K562 (cell line): ENCODE measurements around the gene INSR. TPM values are rescaled to one million over a fixed set of nuclear protein-coding genes. Genes with fewer than 3 reads are reported as not detected.

Source experiments
- ATAC-seq: fragments of 200-7000 bp; cut with Tn5 transposase; 3 replicates; pipeline ENCODE4 v1.9.1; 2020; ENCODE audit warnings: moderate library complexity
- BruUV-seq: library from RNA; stranded (reverse); fragments of 400-500 nt; replicated peaks from 2 replicates; lab custom pipeline; 2021; lab: Mats Ljungman, UMichigan
- CTCF ChIA-PET: fragments of 300-600 bp; formaldehyde crosslinking; extraction: SDS; loops from one replicate; lab custom pipeline; 2021; ENCODE audit warnings: low intra/inter-chr PET ratio; lab: Yijun Ruan, JAX
- POLR2A ChIA-PET: fragments of 300-600, 350-650 bp; sonication (Branson Sonifier 250); formaldehyde crosslinking; extraction: SDS; loops from one replicate; lab custom pipeline; 2021; ENCODE audit warnings: antibody characterized with exemption, inconsistent platforms; lab: Yijun Ruan, JAX
- DNase-seq, 4 experiments: peaks; one replicate each; pipeline versions ENCODE4 v3.0.0 to v3.0.0-alpha.2; 2011 to 2018; ENCODE audit warnings: low spot score in 3 of 4, mixed read lengths in 3 of 4; ENCODE audit errors: extremely low read depth in 1 of 4
- FAIRE-seq: peaks from 2 replicates; lab custom pipeline; 2011; peaks lifted over from hg19 to GRCh38; lab: Jason Lieb, UNC
- H2AFZ ChIP-seq: 2 replicates; pipeline ENCODE4 v1.6.0; 2011; ENCODE audit warnings: low read depth, low read length, control low read depth, inconsistent platforms
- H3K27ac ChIP-seq: fragments of 200-600 bp; 3 replicates; pipeline ENCODE4 v1.8.0; 2011; ENCODE audit warnings: low read depth, mild to moderate bottlenecking, control low read depth, inconsistent platforms, low read length, moderate library complexity, mixed read lengths; ENCODE audit errors: extremely low read depth
- H3K27me3 ChIP-seq, 2 experiments: fragments of 300-600 bp in 1 of 2; 2 replicates in 1 of 2; 3 replicates in 1 of 2; pipeline versions ENCODE4 v1.6.0 to v1.8.0; 2011; ENCODE audit warnings: inconsistent platforms in 2 of 2, low read length in 2 of 2, mild to moderate bottlenecking in 1 of 2, mixed read lengths in 1 of 2, moderate library complexity in 1 of 2; ENCODE audit not compliant: control insufficient read depth in 2 of 2, insufficient read depth in 2 of 2
- H3K36me3 ChIP-seq: fragments of 300-600 bp; 3 replicates; pipeline ENCODE4 v1.8.0; 2011; ENCODE audit warnings: mild to moderate bottlenecking, low read length, inconsistent platforms; ENCODE audit not compliant: control insufficient read depth, insufficient read depth
- H3K4me1 ChIP-seq, 2 experiments: fragments of 200-600 bp in 1 of 2; replicated peaks in 1 of 2; 2 replicates in 1 of 2; 3 replicates in 1 of 2; pipeline versions ENCODE4 v1.5.1 to v1.8.0; 2011; ENCODE audit warnings: inconsistent platforms in 2 of 2, low read length in 2 of 2, mild to moderate bottlenecking in 1 of 2, mixed read lengths in 1 of 2, moderate library complexity in 1 of 2; ENCODE audit not compliant: control insufficient read depth in 2 of 2, insufficient read depth in 2 of 2
- H3K4me2 ChIP-seq: 2 replicates; pipeline ENCODE4 v1.6.1; 2011; ENCODE audit warnings: low read length, control low read depth, inconsistent platforms, mixed read lengths; ENCODE audit not compliant: insufficient read depth
- H3K4me3 ChIP-seq: fragments of 200-600 bp; sonication (generic), shearing (Covaris generic); 2 replicates; pipeline ENCODE4 v1.5.1; 2016; ENCODE audit warnings: control low read depth, inconsistent platforms
- H3K79me2 ChIP-seq: fragments of 200-600 bp; 3 replicates; pipeline ENCODE4 v1.8.0; 2011; ENCODE audit warnings: low read length, inconsistent platforms; ENCODE audit not compliant: control insufficient read depth, insufficient read depth
- H3K9ac ChIP-seq, 2 experiments: 2 replicates each; pipeline versions ENCODE4 v1.6.0 to v1.6.1; 2011; ENCODE audit warnings: low read depth in 2 of 2, low read length in 2 of 2, control low read depth in 1 of 2, inconsistent platforms in 1 of 2, mild to moderate bottlenecking in 1 of 2, mixed read lengths in 1 of 2; ENCODE audit not compliant: insufficient read depth in 1 of 2
- H3K9me1 ChIP-seq: one replicate; pipeline ENCODE4 v1.6.0; 2011; ENCODE audit warnings: inconsistent platforms, mild to moderate bottlenecking, low read length, moderate library complexity; ENCODE audit not compliant: control insufficient read depth, insufficient read depth
- H3K9me3 ChIP-seq: replicated peaks from 2 replicates; pipeline ENCODE4 v1.5.1; 2011; ENCODE audit warnings: low read depth, low read length, inconsistent platforms; ENCODE audit not compliant: control insufficient read depth, insufficient read depth
- H4K20me1 ChIP-seq: replicated peaks from 2 replicates; pipeline ENCODE4 v1.6.1; 2011; ENCODE audit warnings: low read length, inconsistent platforms, mixed read lengths; ENCODE audit not compliant: control insufficient read depth, insufficient read depth
- WGBS: fragments of 100-300 bp; shearing (Covaris generic); methylation state at CpG from one replicate; pipeline ENCODE4 v1.1.6; 2016; ENCODE audit warnings: low coverage, mixed read lengths; ENCODE audit not compliant: insufficient coverage; ENCODE audit errors: missing lambda C conversion rate; 5-methylcytosine and 5-hydroxymethylcytosine counted together
- in situ Hi-C: fragments of 300-500 bp; cut with MboI; formaldehyde crosslinking; loops from 4 replicates; pipeline ENCODE4 v1.15.0; 2018; ENCODE audit warnings: inconsistent platforms, mixed read lengths
- intact Hi-C: fragments of 100-400 bp; cut with micrococcal nuclease; formaldehyde crosslinking; loops from 2 replicates; pipeline ENCODE4 v1.14.2; 2022
- polyA plus RNA-seq, 8 experiments: library from polyadenylated mRNA; depleted of rRNA in 4 of 8; stranded (reverse) in 5 of 8; unstranded in 3 of 8; fragments of >200 nt; fragmentation: Nextera tagmentation in 2 of 8; fragmentation: Illumina TruSeq in 1 of 8; extraction: Ambion mirVana in 2 of 8; extraction: Trizol in 1 of 8; gene quantifications; 2 replicates each; pipeline versions ENCODE4 v1.2.1 to v1.2.3, GENCODE V29; 2011 to 2014; ENCODE audit warnings: inconsistent platforms in 1 of 8, missing spikeins in 1 of 8
- total RNA-seq, 7 experiments: library from RNA; depleted of rRNA in 6 of 7; stranded (reverse); fragments of >200 nt in 6 of 7; fragmentation: Illumina TruSeq in 2 of 7; extraction: Trizol in 2 of 7; gene quantifications; 2 replicates each; pipeline versions ENCODE4 v1.2.1 to v1.2.3, GENCODE V29; 2011 to 2021; ENCODE audit warnings: low replicate concordance in 1 of 7
- TF ChIP-seq, protein P1 (sequence below): fragments of 450-650 bp; IDR thresholded peaks from 2 replicates; pipeline ENCODE4 v1.6.1; 2018; ENCODE audit not compliant: partially characterized antibody
- TF ChIP-seq, protein P2 (sequence below): fragments of 200-800 bp; sonication (Bioruptor generic); IDR thresholded peaks from 2 replicates; pipeline ENCODE4 v1.6.1; 2017; ENCODE audit warnings: missing genetic modification characterization, missing compliant biosample characterization

Gene INSR
- total and polyA plus RNA-seq, 9 of the 15 experiments (the other 6 are each of a cell fraction or from before 2014, with no cell fraction given): 0.04 to 0.88 (median 0.41) TPM

- Histone ChIP-seq H3K27ac (no peak overlapping the region), H3K4me2 (no peak overlapping the region), H2AFZ (no peak overlapping the region), H3K9ac (no peak overlapping the region), H3K79me2 (no peaks in the 10 kb centered on the region), H3K4me3 (no peak overlapping the region), H4K20me1 (0 out of 2 replicates have a peak, but pooled peaks cover 2% of the 10 kb centered on the region), H3K4me1 (peaks cover 0 to 17% of the 10 kb centered on the region in 2 experiments; a peak in 2 of 5 replicates), H3K36me3 (no peaks in the 10 kb centered on the region), H3K9me1 (no peaks in the 10 kb centered on the region), H3K9me3 (no peaks in the 10 kb centered on the region), H3K27me3 (peaks cover 3 to 13% of the 10 kb centered on the region in 2 experiments; a peak in 2 of 5 replicates)
- intact Hi-C loops: loop anchor here (2.0 kb wide), 1 partner anchor 97 kb away; no protein-coding TSS in a partner anchor
- TF ChIP-seq, protein P1, sequence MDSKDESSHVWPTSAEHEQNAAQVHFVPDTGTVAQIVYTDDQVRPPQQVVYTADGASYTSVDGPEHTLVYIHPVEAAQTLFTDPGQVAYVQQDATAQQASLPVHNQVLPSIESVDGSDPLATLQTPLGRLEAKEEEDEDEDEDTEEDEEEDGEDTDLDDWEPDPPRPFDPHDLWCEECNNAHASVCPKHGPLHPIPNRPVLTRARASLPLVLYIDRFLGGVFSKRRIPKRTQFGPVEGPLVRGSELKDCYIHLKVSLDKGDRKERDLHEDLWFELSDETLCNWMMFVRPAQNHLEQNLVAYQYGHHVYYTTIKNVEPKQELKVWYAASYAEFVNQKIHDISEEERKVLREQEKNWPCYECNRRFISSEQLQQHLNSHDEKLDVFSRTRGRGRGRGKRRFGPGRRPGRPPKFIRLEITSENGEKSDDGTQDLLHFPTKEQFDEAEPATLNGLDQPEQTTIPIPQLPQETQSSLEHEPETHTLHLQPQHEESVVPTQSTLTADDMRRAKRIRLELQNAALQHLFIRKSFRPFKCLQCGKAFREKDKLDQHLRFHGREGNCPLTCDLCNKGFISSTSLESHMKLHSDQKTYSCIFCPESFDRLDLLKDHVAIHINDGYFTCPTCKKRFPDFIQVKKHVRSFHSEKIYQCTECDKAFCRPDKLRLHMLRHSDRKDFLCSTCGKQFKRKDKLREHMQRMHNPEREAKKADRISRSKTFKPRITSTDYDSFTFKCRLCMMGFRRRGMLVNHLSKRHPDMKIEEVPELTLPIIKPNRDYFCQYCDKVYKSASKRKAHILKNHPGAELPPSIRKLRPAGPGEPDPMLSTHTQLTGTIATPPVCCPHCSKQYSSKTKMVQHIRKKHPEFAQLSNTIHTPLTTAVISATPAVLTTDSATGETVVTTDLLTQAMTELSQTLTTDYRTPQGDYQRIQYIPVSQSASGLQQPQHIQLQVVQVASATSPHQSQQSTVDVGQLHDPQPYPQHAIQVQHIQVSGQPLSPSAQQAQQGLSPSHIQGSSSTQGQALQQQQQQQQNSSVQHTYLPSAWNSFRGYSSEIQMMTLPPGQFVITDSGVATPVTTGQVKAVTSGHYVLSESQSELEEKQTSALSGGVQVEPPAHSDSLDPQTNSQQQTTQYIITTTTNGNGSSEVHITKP: peak; percentile 30
- TF ChIP-seq, protein P2, sequence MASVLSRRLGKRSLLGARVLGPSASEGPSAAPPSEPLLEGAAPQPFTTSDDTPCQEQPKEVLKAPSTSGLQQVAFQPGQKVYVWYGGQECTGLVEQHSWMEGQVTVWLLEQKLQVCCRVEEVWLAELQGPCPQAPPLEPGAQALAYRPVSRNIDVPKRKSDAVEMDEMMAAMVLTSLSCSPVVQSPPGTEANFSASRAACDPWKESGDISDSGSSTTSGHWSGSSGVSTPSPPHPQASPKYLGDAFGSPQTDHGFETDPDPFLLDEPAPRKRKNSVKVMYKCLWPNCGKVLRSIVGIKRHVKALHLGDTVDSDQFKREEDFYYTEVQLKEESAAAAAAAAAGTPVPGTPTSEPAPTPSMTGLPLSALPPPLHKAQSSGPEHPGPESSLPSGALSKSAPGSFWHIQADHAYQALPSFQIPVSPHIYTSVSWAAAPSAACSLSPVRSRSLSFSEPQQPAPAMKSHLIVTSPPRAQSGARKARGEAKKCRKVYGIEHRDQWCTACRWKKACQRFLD (CRISPR knock-in tag): no peak
- ChIA-PET CTCF (no interaction called here), POLR2A (no interaction called here)
- FAIRE-seq (no peak), DNase-seq (no peak), ATAC-seq (no peak)
- BruUV-seq: no TSS peak
- in situ Hi-C loops: no loop called here
- 49% methylated on average over 6 of the region's 6 CpGs for WGBS
These were observed 1.8 kb upstream of the INSR start for GRCh38 chr19:7295912-7296536.
